Endothelial cell of coronary artery (primary cell): ENCODE measurements around the gene FAM174C. TPM values are rescaled to one million over a fixed set of nuclear protein-coding genes. Genes with fewer than 3 reads are reported as not detected.

ENCODE experiments used
- total RNA-seq: library from RNA; depleted of rRNA; stranded (reverse); fragments of >200 nt; gene quantifications from 2 replicates; pipeline ENCODE4 v1.2.3, GENCODE V29; 2014

Gene FAM174C
- 12.8 and 25.1 TPM in 2 replicates for total RNA-seq

GRCh38 chr19:1275260-1275975 lies at the start of gene FAM174C:
TSS of gene FAM174C (plus strand) at chr19:1275530. CDS start at chr19:1275550, 20 bp downstream.

GRCh38 chr19:1237754-1238368 lies 37.5 kb upstream of the FAM174C start, which contains the start of gene CBARP:
TSS of gene CBARP (minus strand) at chr19:1238005. CDS start at chr19:1236100, 1,905 bp downstream.

GRCh38 chr19:1241417-1242095 lies 33.8 kb upstream of the FAM174C start, which contains the start of gene ATP5F1D:
TSS of gene ATP5F1D (plus strand) at chr19:1241751. CDS start at chr19:1241851, 100 bp downstream.

DNA sequence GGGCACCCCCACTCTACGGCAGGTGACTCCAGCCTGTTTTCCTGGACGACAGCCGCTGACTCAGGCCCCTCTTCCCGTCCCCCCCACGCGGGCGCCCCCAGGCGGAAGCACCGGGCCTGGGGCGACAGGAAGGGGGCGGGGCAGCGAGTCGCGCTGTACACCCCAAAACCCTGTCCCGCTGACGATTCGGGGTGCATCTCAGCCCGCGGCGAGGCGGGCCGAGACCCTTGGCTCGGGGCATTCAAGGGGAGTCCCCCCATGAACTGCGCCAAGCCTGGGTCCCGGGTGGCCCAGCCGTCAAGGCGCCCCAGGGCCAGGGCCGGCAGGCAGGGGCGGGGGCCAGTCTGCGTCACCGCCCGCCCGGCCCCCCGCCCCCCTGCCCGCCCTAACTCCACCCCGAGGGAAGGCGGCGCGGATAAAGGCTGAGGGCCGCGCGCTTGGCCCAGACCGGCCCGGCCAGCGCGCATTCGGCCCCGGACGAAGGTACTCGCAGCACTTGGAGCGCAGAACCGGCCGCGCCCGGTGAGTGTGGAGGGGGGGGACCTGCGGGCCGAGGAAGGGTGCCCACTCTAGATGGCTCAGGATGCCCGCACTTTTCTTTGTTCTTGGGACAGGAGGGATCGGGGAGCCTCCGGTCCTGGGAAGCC lies 27.1 kb upstream of the FAM174C start, which contains the start of gene MIDN:
MIDN (plus strand) TSS at position 445 of the 647 bp plus-strand sequence. CDS start 1,714 bp downstream, outside the sequence.

DNA sequence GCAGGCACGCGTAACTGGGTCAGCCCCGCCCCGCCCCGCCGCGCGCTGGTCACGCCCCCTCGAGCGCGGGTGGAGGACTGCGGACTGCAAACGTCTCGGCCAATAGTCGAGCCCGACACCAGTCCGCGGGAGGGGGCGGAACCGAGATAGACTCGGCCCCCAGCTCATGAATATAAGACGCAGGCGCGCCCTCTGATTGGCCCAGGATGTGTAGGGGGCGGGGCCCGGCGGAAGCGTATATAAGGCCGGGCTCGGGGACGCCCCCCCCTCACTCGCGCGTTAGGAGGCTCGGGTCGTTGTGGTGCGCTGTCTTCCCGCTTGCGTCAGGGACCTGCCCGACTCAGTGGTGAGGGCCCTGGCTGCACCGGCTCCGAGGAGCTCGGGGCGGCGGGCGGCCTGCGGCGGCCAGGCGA lies 6.3 kb upstream of the FAM174C start, which contains the start of gene CIRBP:
CIRBP (plus strand) TSS at position 268 of the 413 bp plus-strand sequence. CDS start 1,602 bp downstream, outside the sequence.

DNA sequence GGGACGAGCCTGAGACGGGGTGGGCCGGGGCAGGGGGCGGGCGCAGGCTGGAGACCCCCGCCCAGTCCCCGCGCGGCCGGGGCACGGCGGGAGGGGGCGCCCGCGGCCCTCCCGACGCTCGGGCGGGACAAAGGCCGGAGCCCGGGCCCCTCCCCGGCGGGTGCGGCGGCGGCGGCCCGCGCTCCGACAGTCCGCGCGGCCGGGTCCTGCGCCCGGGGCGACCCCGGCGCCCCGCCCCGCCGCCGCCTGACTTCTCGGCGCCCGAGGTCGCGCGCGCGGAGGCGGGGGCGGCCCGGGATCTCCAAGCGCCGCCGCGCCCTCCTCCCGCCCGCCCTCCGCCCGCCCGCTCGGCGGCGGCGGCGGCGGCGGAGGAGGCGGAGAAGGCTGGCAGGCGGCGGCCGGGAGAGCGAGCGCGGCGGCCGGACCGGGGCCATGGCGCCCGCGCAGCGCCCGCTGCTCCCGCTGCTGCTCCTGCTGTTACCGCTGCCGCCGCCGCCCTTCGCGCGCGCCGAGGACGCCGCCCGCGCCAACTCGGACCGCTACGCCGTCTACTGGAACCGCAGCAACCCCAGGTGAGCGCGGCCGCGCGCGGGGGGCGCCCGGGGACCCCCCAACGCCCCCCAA lies 10.5 kb downstream of the FAM174C start, which contains the start of gene EFNA2:
EFNA2 (plus strand) TSS at position 137 of the 624 bp plus-strand sequence; CDS start at position 433, 296 bp downstream.

Other genes starting within 250 kb of the FAM174C start
- 187 and 190 TPM in 2 replicates for gene CNN2, start 248.9 kb upstream of the FAM174C start, total RNA-seq
- 4.0 and 4.8 TPM in 2 replicates for gene ABCA7, start 235.4 kb upstream of the FAM174C start, total RNA-seq
- 5.6 and 9.5 TPM in 2 replicates for gene ARHGAP45, start 208.4 kb upstream of the FAM174C start, total RNA-seq
- gene POLR2E, start 180.2 kb upstream of the FAM174C start, total RNA-seq: 101 and 122 TPM in 2 replicates
- 363 and 429 TPM in 2 replicates for gene GPX4, start 171.5 kb upstream of the FAM174C start, total RNA-seq
- gene SBNO2, start 101.3 kb upstream of the FAM174C start, total RNA-seq: 30.9 and 64.3 TPM in 2 replicates
- 88.2 and 94.2 TPM in 2 replicates for gene STK11, start 69.8 kb upstream of the FAM174C start, total RNA-seq
- gene CBARP, start 37.5 kb upstream of the FAM174C start, total RNA-seq: 1.3 and 1.6 TPM in 2 replicates
- 46.3 and 51.7 TPM in 2 replicates for gene ATP5F1D, start 33.8 kb upstream of the FAM174C start, total RNA-seq
- gene MIDN, start 26.9 kb upstream of the FAM174C start, total RNA-seq: 12.7 and 16.3 TPM in 2 replicates
- 76.5 and 167 TPM in 2 replicates for gene CIRBP, start 6.2 kb upstream of the FAM174C start, total RNA-seq
- 0.09 and 0.18 TPM in 2 replicates for gene EFNA2, start 10.3 kb downstream of the FAM174C start, total RNA-seq
- gene NDUFS7, start 108.4 kb downstream of the FAM174C start, total RNA-seq: 61.5 and 62.4 TPM in 2 replicates
- 14.8 and 23.2 TPM in 2 replicates for gene GAMT, start 126.0 kb downstream of the FAM174C start, total RNA-seq
- 58.0 and 63.1 TPM in 2 replicates for gene DAZAP1, start 132.1 kb downstream of the FAM174C start, total RNA-seq
- gene RPS15, start 162.9 kb downstream of the FAM174C start, total RNA-seq: 380 and 504 TPM in 2 replicates
- 0.09 TPM in 2 replicates for gene APC2, start 174.6 kb downstream of the FAM174C start, total RNA-seq
- 15.6 and 21.6 TPM in 2 replicates for gene C19orf25, start 203.7 kb downstream of the FAM174C start, total RNA-seq
- gene PCSK4, start 214.8 kb downstream of the FAM174C start, total RNA-seq: 0.81 and 1.0 TPM in 2 replicates
- gene REEP6, start 215.7 kb downstream of the FAM174C start, total RNA-seq: 0.75 and 0.99 TPM in 2 replicates
- 0.18 and 1.1 TPM in 2 replicates for gene ADAMTSL5, start 237.5 kb downstream of the FAM174C start, total RNA-seq
- not detected in 2 replicates for gene PLK5, start 248.5 kb downstream of the FAM174C start, total RNA-seq